AG09319 (cell line): ENCODE data around the gene RNASE8.

Source experiments
- DNase-seq: peaks from one replicate; pipeline ENCODE4 v3.0.0-alpha.2; 2010; ENCODE audit warnings: low read depth; ENCODE audit errors: extremely low read depth
- CTCF ChIP-seq: IDR thresholded peaks from 2 replicates; pipeline ENCODE4 v1.5.1; 2011; ENCODE audit warnings: low read depth, mild to moderate bottlenecking, inconsistent platforms, low read length, moderate library complexity

RNASE8 gene

DNA sequence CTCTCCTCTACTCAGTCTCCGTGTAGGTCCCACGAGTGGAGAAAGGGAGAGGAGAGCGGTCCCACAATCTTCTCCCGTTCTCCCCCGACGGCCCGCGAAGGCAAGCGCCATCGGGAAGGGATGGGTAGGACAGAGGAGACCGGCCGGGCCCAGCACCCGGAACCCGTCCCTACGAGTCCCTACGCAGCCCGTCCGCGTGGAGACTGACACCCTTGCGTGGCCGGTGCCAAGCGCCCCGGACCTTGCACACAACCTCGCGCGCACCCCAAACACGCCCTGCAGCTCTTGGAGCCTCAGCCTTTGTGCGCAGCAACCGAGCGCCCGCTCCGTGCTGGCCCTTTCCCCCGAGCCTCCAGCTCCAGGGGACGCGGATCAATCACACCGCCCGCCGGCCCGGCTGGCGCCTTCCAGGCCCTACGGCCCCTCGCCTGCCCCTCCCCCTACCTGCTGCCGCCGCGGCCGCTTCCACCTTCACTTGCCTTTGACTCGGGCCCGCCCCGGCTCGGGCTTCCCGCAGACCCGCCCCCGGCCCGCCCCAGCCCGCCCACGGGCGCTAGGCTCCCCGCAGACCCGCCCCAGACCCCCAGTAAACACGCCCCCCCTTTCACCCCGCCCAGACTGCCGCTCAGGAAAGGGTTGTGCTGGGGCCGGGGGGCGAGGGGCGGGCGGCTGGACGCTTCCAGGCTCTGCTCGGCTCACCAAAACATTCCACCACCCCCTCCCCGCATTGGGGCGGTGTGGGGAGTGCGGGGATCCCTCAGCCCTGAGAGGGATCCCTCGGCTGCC lies 32.8 kb upstream of the RNASE8 start, which contains the start of gene NDRG2:
NDRG2 (minus strand) TSS at position 477 of the 786 bp plus-strand sequence. CDS start 1,746 bp downstream, outside the sequence.
- DNase-seq: no peak
- TF ChIP-seq CTCF: no peak

- no peak for DNase-seq
- TF ChIP-seq CTCF: no peak
These were observed 32.0 kb upstream of the RNASE8 start for GRCh38 chr14:21025371-21026273.

DNA sequence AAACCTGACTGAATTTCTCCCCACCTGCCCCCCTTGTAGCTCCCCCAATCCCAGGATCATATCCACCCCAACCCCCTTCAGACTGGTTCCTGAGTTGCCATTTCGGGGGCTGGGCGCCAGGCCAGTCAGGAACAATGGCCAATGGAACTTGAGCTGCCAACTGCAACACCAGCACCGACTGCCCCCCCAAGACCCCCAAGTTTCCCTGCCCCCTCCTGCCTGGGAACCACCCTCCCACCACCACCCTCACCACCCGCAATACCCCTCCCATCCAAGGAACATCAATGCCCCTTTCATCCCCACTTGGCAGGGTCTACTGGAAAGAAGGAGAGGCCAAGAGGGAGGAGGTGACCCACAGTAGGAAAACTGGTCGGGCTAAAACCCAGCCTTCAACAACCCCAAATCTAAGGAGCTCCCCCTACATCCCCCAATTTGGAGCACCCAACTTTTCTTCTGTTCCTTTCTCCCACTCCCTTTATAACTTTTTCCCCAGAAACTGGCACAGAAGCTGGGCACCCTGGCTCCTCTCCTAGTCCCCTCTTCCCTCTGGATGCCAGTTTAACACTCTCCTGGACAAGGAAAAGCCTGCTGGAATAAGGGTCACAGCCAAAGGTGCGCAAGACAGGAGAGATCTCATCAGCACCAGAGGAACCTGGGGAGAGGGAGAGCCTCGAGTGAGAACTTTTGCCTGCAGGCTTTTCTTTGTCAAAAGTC lies 31.2 kb upstream of the RNASE8 start:
- no peak for DNase-seq
- TF ChIP-seq CTCF: no peak

DNA sequence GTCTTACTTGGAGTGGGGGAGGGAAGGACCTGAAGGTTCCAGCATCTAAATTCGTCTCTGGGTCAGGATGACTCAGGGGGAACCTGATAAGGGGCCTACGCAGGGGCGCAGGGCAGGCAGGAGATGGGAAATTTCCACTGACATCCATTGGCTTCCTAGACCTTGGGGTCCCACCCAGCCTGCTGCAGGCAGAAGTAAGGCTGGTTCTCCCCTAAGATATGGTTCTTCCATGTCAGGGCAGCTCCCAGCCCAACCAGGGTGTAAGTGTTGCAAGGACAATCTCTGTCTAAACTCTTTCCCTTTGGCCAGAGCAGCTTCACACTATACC lies 30.7 kb upstream of the RNASE8 start:
- DNase-seq: no peak
- TF ChIP-seq CTCF: no peak

DNA sequence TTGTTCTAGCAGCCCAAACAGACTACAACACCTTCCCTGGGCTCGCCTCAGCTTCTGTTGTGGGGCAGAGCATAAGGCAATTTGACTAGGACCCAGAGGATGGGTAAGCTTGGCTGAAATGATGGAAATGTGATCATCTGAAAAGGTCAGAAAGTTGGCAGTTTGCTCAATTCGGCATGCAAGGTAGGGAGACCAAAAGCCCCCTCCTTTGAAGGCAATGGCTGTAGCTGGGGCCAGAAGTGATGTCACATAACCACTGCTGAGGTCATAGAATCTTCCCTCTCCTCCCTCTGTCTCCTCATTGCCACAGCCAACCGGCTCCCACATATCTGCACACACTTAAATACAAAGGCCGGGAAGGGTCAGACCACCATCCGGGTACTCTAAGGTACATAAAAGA lies 27.7 kb upstream of the RNASE8 start, which contains the start of gene TPPP2:
TPPP2 (plus strand) TSS at position 301 of the 400 bp plus-strand sequence. CDS start 365 bp downstream, outside the sequence.
- DNase-seq: no peak
- no peak for TF ChIP-seq CTCF

DNA sequence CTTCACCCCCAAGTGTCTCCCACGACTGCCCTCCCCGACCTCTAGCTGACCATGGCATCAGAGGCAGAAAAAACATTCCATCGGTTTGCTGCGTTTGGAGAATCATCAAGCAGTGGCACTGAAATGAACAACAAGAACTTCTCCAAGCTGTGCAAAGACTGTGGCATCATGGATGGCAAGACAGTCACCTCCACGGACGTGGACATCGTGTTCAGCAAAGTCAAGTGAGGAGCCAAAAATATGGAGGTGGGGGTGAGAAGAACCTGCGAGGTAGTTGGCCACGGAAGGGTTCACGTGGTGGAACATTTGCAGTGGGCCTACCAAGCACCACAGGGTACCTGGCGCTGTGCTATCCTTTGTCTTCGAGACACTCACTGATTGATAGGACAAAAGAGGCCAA lies 27.1 kb upstream of the RNASE8 start:
- no peak for DNase-seq
- no peak for TF ChIP-seq CTCF
